AG08395 (cell line): ENCODE measurements around the gene SLC44A1.

Source experiments
- DNase-seq: peaks from one replicate; pipeline ENCODE4 v3.0.0; 2012; ENCODE audit warnings: mixed read lengths, low spot score

SLC44A1 gene

GRCh38 chr9:105273731-105274130 lies 29.3 kb downstream of the SLC44A1 start:
- no peak for DNase-seq

GRCh38 chr9:105275111-105275510 lies 30.7 kb downstream of the SLC44A1 start:
- DNase-seq, result no peak

- no peak for DNase-seq
Observed at GRCh38 chr9:105275938-105276337, 31.5 kb downstream of the SLC44A1 start.

- no peak for DNase-seq
Observed at GRCh38 chr9:105278751-105279150, 34.3 kb downstream of the SLC44A1 start.

GRCh38 chr9:105280691-105281090 lies 36.2 kb downstream of the SLC44A1 start:
- no peak for DNase-seq

- no peak for DNase-seq
Observed at GRCh38 chr9:105281272-105281671, 36.8 kb downstream of the SLC44A1 start.

GRCh38 chr9:105281926-105282325 lies 37.5 kb downstream of the SLC44A1 start:
- DNase-seq, result no peak

DNA sequence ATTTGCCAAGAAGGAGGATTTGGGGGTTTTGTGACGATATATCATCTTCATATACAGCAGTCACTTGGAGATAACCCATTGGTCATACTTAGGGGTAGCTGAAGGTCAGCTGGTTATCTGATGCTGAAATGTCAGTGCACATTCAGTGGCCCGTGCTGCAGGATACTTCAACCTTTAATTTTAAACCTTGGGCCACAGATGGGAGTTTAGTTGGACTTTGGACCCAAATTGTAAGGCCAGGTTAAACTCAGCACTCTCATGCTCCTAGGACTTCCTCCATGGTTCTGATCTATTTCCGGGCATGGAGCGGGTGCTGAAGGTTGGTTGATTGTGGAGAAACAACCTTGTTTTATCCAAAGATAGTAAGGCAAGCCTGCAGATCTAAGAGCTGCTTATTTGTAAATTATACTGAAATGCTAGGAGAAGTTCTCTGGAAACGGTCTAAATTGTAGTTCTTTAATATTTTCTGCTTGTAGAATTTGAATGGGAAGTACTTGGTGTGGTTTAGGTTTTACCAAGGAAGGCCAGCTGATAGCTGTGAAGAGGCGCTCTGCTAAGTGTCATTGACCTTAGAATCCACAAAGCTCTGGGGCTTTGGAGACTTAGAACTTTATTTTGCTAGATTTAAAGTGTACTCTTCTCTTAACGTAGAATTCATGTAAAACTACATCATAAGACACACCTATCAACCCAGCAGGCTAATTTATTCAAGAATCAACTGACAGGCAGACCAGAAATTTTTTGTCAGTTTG lies 38.6 kb downstream of the SLC44A1 start:
- no peak for DNase-seq

- no peak for DNase-seq
Observed at GRCh38 chr9:105283795-105284194, 39.3 kb downstream of the SLC44A1 start.

DNA sequence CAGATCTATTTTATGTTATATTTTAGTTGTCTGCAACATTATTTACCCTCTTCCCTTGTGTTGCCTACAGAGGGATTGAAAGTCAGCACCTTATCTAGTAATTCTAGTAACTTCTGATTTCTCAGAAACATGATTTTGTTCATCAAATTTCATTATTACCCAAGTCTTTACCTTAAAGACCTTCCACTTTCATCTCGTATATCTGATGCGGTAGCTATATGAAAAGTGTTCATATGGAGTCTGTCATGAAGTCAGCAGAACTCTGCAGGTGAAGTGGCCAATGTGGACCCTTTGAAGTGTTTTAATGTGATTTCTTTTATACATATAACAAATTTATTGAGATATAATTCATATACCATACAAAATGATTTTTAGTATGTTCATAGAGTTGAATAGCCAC lies 40.0 kb downstream of the SLC44A1 start:
- DNase-seq, result no peak

DNA sequence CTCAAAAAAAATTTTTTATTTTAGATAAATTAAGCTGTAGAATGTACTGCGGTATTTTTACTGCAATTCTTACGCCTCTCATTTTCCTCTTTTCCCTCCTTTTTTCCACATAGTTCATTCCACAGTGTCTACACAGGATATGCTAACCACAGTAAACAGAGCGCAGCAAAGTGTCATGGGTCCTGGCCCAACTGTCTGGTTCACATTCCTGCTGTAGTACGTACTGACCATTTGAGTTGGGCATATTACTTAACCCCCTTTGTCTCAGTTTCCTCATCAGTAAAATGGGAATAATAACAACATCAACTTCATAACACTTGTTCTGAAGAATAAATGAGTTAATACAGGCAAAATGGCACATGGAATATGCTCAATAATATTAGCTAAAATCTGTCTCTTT lies 41.6 kb downstream of the SLC44A1 start:
- no peak for DNase-seq

DNA sequence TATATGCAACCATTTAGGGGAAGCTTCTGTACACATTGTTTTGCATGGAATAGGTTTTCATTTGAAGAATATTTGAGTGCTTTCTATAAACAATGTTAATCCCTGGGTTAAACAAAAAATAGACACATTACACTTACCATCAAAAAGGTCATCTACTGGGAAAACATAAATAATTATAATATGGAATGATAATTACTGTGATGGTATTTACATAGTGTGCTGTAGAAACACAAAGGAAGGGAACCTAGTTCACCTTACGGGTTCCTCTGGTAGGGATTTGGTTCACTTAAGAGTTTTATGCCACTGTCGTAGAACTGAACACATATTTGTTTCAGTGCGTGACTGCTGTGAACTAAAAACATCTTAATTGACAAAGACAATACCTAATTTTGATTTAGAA lies 44.9 kb downstream of the SLC44A1 start:
- no peak for DNase-seq

- no peak for DNase-seq
Observed at GRCh38 chr9:105290418-105290817, 46.0 kb downstream of the SLC44A1 start.

GRCh38 chr9:105290954-105291353 lies 46.5 kb downstream of the SLC44A1 start:
- DNase-seq, result no peak

DNA sequence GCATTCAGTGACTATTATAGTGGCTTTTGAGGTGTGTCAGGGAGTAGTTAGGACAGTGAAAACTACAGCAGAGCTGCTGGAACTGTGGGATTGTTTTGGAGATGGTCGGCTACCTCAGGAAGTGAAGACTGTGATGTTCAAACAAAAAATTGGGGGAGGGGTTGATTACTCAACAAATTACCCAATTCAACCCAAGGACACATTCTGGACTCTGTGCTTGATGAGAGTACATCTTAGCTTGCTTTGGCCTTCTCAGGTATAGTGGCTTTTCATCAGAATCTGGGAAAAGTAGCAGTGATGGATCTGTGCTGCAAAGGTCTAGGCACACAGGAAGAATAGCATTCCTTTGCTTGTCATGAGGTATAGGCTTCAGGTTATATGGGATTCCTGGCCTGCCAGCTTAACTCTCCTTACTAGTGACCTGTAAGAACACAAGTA lies 47.0 kb downstream of the SLC44A1 start:
- no peak for DNase-seq

DNA sequence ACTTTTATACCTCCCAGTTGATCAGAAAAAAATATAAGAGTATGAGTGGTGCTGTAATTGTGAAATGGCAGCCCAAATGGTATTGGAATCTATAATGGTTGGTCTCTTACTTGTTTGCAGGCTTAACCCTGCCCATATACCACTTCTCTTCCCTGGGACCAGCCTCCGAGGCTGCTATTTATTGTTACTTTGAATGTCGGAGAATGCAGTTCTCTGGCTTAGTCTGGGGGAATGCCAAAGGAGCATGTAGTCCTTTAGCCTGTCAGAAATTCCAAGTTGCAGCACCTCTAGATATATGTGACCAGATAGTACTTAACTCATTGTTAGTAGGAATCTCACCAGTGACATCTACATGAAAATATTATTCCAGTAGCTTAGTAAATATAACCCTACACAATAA lies 47.5 kb downstream of the SLC44A1 start:
- no peak for DNase-seq

GRCh38 chr9:105293408-105293807 lies 49.0 kb downstream of the SLC44A1 start:
- no peak for DNase-seq

DNA sequence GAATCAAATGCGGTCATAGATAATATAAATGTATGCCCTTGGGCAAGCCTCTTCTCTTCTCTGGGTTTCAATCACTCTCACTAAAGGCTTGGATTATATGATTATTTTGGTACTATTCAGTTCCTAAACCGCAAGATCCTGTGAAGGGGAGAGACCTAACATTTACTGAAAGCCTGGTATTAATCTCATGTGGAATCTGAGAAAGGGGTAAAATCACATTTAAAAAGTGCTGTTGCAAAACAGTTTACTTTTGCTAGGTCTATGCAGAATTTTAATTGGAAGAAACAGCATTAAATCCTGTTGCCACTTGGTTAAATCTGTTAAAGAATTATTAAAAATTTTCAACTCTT lies 50.7 kb downstream of the SLC44A1 start:
- DNase-seq, result no peak

DNA sequence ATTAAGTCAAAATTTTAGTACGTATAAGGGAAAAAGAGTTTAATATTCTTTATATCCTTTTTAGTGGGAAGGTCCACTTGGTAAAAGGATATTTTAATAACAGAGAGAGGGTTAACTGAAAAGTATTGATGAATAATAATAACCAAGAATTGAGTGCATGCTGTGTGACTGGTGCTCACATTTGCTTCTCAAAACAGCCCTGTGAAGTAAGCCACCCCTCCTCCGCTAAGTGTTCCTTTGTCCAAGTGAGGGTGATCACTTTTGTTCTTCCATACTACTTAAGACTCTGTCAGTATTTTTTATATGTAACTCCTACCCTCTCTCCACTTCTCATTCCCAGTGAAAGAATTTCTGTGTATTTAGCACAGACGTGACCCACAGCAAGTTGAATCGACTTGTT lies 51.5 kb downstream of the SLC44A1 start:
- DNase-seq, result no peak

DNA sequence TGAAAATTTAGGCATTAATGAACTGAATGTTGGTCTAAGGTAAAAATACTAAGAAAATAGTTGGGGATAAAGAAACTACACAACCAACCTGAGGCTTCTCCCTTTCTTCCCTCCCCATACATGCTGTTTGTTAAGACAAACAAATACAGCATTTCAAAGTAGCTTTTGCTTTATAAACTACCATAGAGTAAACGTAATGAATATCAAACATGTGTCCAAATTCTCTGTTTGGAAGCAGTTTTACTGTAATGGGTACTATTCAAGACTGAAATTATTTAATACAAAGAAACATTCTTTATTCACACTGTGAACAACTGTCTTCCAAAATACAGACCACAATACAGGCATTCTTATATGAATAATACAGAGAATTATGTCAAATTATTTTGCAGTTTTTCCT lies 52.0 kb downstream of the SLC44A1 start:
- no peak for DNase-seq

DNA sequence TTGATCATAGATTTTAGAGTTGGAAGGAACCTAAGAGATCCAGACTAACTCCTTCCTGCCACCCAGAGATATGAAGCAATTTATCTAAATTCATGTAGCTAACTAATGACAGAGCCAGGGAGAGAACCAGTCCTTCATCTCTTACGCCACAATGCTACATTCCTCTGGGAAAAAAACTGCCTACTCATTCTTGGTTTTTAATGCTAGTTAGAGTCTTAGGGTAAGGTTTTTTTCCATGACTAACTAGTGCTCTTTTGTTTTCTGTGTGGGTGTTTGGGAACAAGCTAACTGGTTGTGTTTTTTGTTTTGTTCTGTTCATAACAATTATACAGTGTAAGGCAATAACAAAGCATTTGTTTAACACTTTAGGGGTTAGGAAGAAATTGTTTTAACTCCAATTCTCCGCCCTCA lies 52.4 kb downstream of the SLC44A1 start:
- DNase-seq, result peak; percentile 83

DNA sequence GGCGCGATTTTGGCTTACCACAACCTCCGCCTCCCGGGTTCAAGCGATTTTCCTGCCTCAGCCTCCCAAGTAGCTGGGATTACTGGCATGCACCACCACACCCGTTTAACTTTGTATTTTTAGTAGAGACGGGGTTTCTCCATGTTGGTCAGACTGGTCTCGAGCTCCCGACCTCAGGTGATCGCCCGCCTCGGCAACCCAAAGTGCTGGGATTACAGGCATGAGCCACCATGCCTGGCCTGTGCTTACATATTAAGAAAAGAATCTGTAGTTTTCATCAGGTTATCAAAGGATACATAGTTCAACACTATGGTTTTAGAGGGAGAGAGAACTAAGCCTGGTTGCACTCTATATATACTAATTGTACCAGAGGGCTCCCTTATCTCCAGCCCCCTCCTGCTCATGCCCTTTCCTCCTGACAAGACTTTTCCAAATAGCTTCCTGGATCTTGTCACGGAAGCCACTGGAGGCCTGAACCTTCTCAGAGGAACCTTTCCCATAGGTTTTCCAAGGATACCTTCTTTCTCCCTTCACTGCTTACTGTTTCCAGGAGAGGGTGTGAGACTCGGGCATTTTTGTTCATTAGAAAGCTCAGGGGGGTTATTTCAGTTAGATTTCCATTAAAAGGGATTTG lies 53.1 kb downstream of the SLC44A1 start:
- DNase-seq, result no peak

GRCh38 chr9:105299190-105299854 lies 54.9 kb downstream of the SLC44A1 start:
- DNase-seq, result peak; percentile 84
